ENCODE data around the gene MAN2A2. TPM values are rescaled to one million over a fixed set of nuclear protein-coding genes. Genes with fewer than 3 reads are reported as not detected.

Gene MAN2A2
- 10 to 100 TPM; 91.2 to 98.1 TPM for total RNA-seq

GRCh38 chr15:90902840-90903732 is at the start of gene MAN2A2:
Gene MAN2A2 (plus strand): TSS chr15:90903302. CDS start chr15:90904208, 906 bp downstream.
- ChIA-PET CTCF (interaction anchor here (0.7 to 13.1 kb wide), 16 partner anchors 9 to 610 kb away, joined by 3 to 136 read pairs (median 4); partner anchors contain the start of genes BLM, HDDC3 and UNC45A), POLR2A (interaction anchor here (0.6 to 2.8 kb wide), 10 partner anchors 12 to 122 kb away, joined by 3 to 42 read pairs (median 6); partner anchors contain the start of genes HDDC3 and UNC45A)

GRCh38 chr15:90855139-90855538 is 48.0 kb upstream of the MAN2A2 start:
- CTCF ChIA-PET: interaction anchor here (0.5 to 1.0 kb wide), 3 partner anchors 9 to 20 kb away, joined by 3 read pairs; no protein-coding TSS in a partner anchor
- POLR2A ChIA-PET: interaction anchor here (0.6 kb wide), 1 partner anchor 40 kb away, joined by 4 read pairs; no protein-coding TSS in a partner anchor

- CTCF ChIA-PET: no interaction called here
- POLR2A ChIA-PET: interaction anchor here (0.6 kb wide), 1 partner anchor 30 kb away, joined by 3 read pairs; no protein-coding TSS in a partner anchor
Observed at GRCh38 chr15:90857337-90857736, 45.8 kb upstream of the MAN2A2 start.

- POLR2A ChIA-PET: no interaction called here
- CTCF ChIA-PET: interaction anchor here (0.6 to 1.2 kb wide), 3 partner anchors 14 to 210 kb away, joined by 3 read pairs; no protein-coding TSS in a partner anchor
Observed at GRCh38 chr15:90857883-90858443, 45.1 kb upstream of the MAN2A2 start.

- ChIA-PET CTCF (interaction anchor here (1.2 kb wide), 1 partner anchor 212 kb away, joined by 3 read pairs; no protein-coding TSS in a partner anchor), POLR2A (no interaction called here)
Observed at GRCh38 chr15:90859234-90860131, 43.6 kb upstream of the MAN2A2 start.

- ChIA-PET CTCF (no interaction called here), POLR2A (no interaction called here)
Observed at GRCh38 chr15:90860450-90860849, 42.7 kb upstream of the MAN2A2 start.

- POLR2A ChIA-PET: interaction anchor here (0.7 kb wide), 1 partner anchor 21 kb away, joined by 8 read pairs; no protein-coding TSS in a partner anchor
Observed at GRCh38 chr15:90860942-90861675, 42.0 kb upstream of the MAN2A2 start.

GRCh38 chr15:90862487-90862886 is 40.6 kb upstream of the MAN2A2 start:
- CTCF ChIA-PET: no interaction called here
- POLR2A ChIA-PET: no interaction called here

More at GRCh38 chr15:90860942-90861675, 42.0 kb upstream of the MAN2A2 start:
- CTCF ChIA-PET: no interaction called here

GRCh38 chr15:90862964-90863778 is 39.9 kb upstream of the MAN2A2 start:
- ChIA-PET POLR2A (no interaction called here), CTCF (interaction anchor here (0.9 to 2.0 kb wide), 2 partner anchors 22 to 55 kb away, joined by 3 to 9 read pairs; no protein-coding TSS in a partner anchor)

- POLR2A ChIA-PET: no interaction called here
- CTCF ChIA-PET: interaction anchor here (0.9 to 2.0 kb wide), 2 partner anchors 22 to 56 kb away, joined by 3 to 9 read pairs; no protein-coding TSS in a partner anchor
Observed at GRCh38 chr15:90863987-90864386, 39.1 kb upstream of the MAN2A2 start.

- CTCF ChIA-PET: interaction anchor here (0.9 to 2.0 kb wide), 2 partner anchors 21 to 56 kb away, joined by 3 to 9 read pairs; no protein-coding TSS in a partner anchor
- POLR2A ChIA-PET: no interaction called here
Observed at GRCh38 chr15:90864507-90864906, 38.6 kb upstream of the MAN2A2 start.

- ChIA-PET CTCF (no interaction called here), POLR2A (interaction anchor here (0.6 kb wide), 1 partner anchor 144 kb away, joined by 3 read pairs; no protein-coding TSS in a partner anchor)
Observed at GRCh38 chr15:90865702-90866101, 37.4 kb upstream of the MAN2A2 start.

GRCh38 chr15:90866161-90866715 is 36.9 kb upstream of the MAN2A2 start:
- POLR2A ChIA-PET: no interaction called here
- CTCF ChIA-PET: no interaction called here

- ChIA-PET CTCF (interaction anchor here (1.1 kb wide), 1 partner anchor 19 kb away, joined by 4 read pairs; no protein-coding TSS in a partner anchor), POLR2A (no interaction called here)
Observed at GRCh38 chr15:90866800-90867199, 36.3 kb upstream of the MAN2A2 start.

- CTCF ChIA-PET: interaction anchor here (0.8 kb wide), 1 partner anchor 65 kb away, joined by 3 read pairs; no protein-coding TSS in a partner anchor
- POLR2A ChIA-PET: interaction anchor here (0.9 kb wide), 1 partner anchor 17 kb away, joined by 3 read pairs; the partner anchor contains the start of gene FES
Observed at GRCh38 chr15:90868261-90868689, 34.8 kb upstream of the MAN2A2 start, which contains the start of gene FURIN. Gene FURIN (plus strand): TSS chr15:90868588. CDS start chr15:90875741, 7,153 bp downstream.

- CTCF ChIA-PET: no interaction called here
Observed at GRCh38 chr15:90869140-90869541, 34.0 kb upstream of the MAN2A2 start.

More at GRCh38 chr15:90869140-90869541, 34.0 kb upstream of the MAN2A2 start:
- POLR2A ChIA-PET: no interaction called here

All from activated CD8-positive, alpha-beta memory T cell treated with anti-CD3 and anti-CD28 coated beads for 36 hours (primary cell).